Activated T-cell treated with anti-CD3 and anti-CD28 coated beads, Interleukin-2, amount 50 U/mL, for 24 hours (primary cell): ENCODE data around the gene KLHL9.
"Not testable (repeated sequence)": the region's sequence is repeated elsewhere in the genome, so short reads cannot be mapped to it uniquely, and the experiment has no call there.

Experiments
- DNase-seq: peaks from one replicate; pipeline ENCODE4 v3.0.0-alpha.2; 2020
- H3K27ac Mint-ChIP-seq: 2 replicates; pipeline ENCODE4 v1.8.0; 2020; ENCODE audit warnings: mild to moderate bottlenecking, mixed read lengths
- H3K27me3 Mint-ChIP-seq: 2 replicates; pipeline ENCODE4 v1.8.0; 2020; ENCODE audit warnings: mixed read lengths
- H3K36me3 Mint-ChIP-seq: 2 replicates; pipeline ENCODE4 v1.8.0; 2020; ENCODE audit warnings: low read depth, mixed read lengths
- H3K4me1 Mint-ChIP-seq: 2 replicates; pipeline ENCODE4 v1.8.0; 2020; ENCODE audit warnings: low read depth, mixed read lengths
- H3K4me3 Mint-ChIP-seq: 2 replicates; pipeline ENCODE4 v1.8.0; 2020; ENCODE audit warnings: mild to moderate bottlenecking, moderate library complexity, mixed read lengths
- H3K9me3 Mint-ChIP-seq: 2 replicates; pipeline ENCODE4 v1.8.0; 2020; ENCODE audit warnings: mixed read lengths

Gene KLHL9

GRCh38 chr9:21334701-21335632 is at the start of gene KLHL9:
Gene KLHL9 (minus strand): TSS chr9:21335404. CDS start chr9:21334859, 545 bp downstream.
- DNase-seq = peak; percentile 91
- peaks cover 55% of the 10 kb centered on the region for H3K4me1 Mint-ChIP-seq
- no peaks in the 10 kb centered on the region for H3K27me3 Mint-ChIP-seq
- H3K4me3 Mint-ChIP-seq = peak within 1 kb of the TSS; percentile 91
- H3K9me3 Mint-ChIP-seq = no peaks in the 10 kb centered on the region
- H3K36me3 Mint-ChIP-seq = peaks cover 48% of the 10 kb centered on the region
- H3K27ac Mint-ChIP-seq = peak within 1 kb of the TSS; percentile 97

- DNase-seq = no peak
Measured at GRCh38 chr9:21383627-21384026, 48.4 kb upstream of the KLHL9 start.

DNA sequence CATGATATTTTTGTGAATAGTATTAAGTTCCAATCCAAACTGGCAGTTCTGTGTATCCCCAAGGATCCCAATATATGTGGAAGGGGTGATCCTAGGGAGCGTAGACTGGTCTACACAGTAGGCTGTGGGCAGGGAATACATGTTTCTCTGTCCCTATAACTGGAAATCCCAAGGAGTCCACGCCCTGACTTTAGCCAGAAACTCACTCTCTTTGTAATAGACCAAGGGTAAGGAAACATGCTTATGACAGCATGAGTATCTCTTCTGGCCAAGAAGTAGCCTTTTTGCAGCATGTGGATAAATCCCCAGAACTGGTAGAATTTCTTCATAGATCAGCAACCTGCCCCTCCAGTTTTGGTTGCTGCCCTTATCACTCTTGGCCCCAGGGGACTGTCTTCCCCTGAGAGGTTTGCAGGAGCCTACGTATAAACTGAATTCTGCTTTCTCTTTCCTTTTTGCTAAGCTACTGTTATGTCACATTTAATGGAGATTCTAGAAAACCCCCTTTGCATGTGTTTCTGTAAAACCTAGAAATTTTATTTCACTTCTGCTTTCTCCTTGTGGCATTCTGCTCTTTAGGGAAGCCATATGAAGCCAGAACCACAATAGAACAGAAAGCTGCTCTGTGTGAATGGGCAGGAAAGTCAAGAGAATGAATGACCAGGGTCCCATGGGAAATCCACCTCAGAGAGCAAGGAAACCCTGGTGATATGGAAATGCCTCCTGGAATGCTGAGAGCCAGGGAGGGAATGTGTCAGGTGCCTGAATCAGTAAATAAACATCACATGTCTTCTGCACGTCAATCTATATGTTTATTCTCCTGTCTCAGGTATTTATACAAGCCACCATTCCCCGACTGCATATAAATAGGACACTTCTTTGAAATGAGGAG is 46.5 kb upstream of the KLHL9 start:
- DNase-seq = no peak
- Mint-ChIP-seq H3K27ac (no peak overlapping the region), H3K27me3 (peaks cover 56% of the 10 kb centered on the region), H3K4me1 (peaks cover 16% of the 10 kb centered on the region), H3K9me3 (no peaks in the 10 kb centered on the region), H3K4me3 (no peak overlapping the region), H3K36me3 (no peaks in the 10 kb centered on the region)

More at GRCh38 chr9:21383627-21384026, 48.4 kb upstream of the KLHL9 start:
- no peaks in the 10 kb centered on the region for H3K9me3 Mint-ChIP-seq
- no peak overlapping the region for H3K27ac Mint-ChIP-seq
- H3K4me1 Mint-ChIP-seq = peaks cover 16% of the 10 kb centered on the region
- no peak overlapping the region for H3K4me3 Mint-ChIP-seq
- H3K27me3 Mint-ChIP-seq = peaks cover 50% of the 10 kb centered on the region
- H3K36me3 Mint-ChIP-seq = no peaks in the 10 kb centered on the region

GRCh38 chr9:21371467-21371866 is 36.3 kb upstream of the KLHL9 start:
- H3K27ac Mint-ChIP-seq, H3K4me3 Mint-ChIP-seq, H3K9me3 Mint-ChIP-seq, H3K4me1 Mint-ChIP-seq, DNase-seq, H3K36me3 Mint-ChIP-seq: not testable (repeated sequence)
- H3K27me3 Mint-ChIP-seq = peaks cover 23% of the 10 kb centered on the region

GRCh38 chr9:21367957-21368356 is 32.8 kb upstream of the KLHL9 start, which contains the start of gene IFNA13:
Gene IFNA13 (minus strand): TSS chr9:21368057. CDS start chr9:21368010, 47 bp downstream.
- H3K36me3 Mint-ChIP-seq = no peaks in the 10 kb centered on the region
- H3K27ac Mint-ChIP-seq = no peak within 1 kb of the TSS
- no peak for DNase-seq
- H3K4me3 Mint-ChIP-seq = no peak within 1 kb of the TSS
- H3K27me3 Mint-ChIP-seq = peaks cover 39% of the 10 kb centered on the region
- H3K4me1 Mint-ChIP-seq = no peaks in the 10 kb centered on the region
- no peaks in the 10 kb centered on the region for H3K9me3 Mint-ChIP-seq

GRCh38 chr9:21367169-21367568 is 32.0 kb upstream of the KLHL9 start:
- not testable (repeated sequence) for DNase-seq
- peaks cover 42% of the 10 kb centered on the region for H3K27me3 Mint-ChIP-seq

DNA sequence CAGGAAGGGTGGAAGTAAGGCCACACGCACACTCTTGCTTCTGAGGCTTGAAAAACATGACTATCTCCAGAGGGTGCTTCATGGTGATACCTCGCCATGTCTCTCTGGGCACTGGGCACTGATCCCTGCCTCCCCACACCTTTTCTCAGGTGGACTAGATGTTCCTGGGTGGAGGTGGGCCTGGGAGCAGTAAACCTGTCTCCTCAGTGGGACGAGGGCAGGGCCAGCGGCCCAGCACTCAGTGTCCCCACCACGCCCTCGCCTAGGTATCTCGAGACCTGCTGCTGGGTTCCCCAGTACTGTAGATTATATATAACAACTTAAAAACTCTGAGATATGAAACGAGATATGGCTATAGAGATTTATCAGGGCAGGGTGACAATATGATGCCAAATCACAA is 27.1 kb upstream of the KLHL9 start:
- H3K36me3 Mint-ChIP-seq = no peaks in the 10 kb centered on the region
- peaks cover 36% of the 10 kb centered on the region for H3K27me3 Mint-ChIP-seq

More at GRCh38 chr9:21367169-21367568, 32.0 kb upstream of the KLHL9 start:
- H3K4me3 Mint-ChIP-seq, H3K27ac Mint-ChIP-seq, H3K9me3 Mint-ChIP-seq, H3K36me3 Mint-ChIP-seq, H3K4me1 Mint-ChIP-seq: not testable (repeated sequence)

GRCh38 chr9:21357479-21358460 is 22.6 kb upstream of the KLHL9 start:
- Mint-ChIP-seq H3K4me3 (peak overlapping the region; percentile 49), H3K4me1 (peaks cover 21% of the 10 kb centered on the region), H3K27ac (peak overlapping the region; percentile 79), H3K27me3 (peaks cover 26% of the 10 kb centered on the region), H3K36me3 (no peaks in the 10 kb centered on the region), H3K9me3 (peaks cover 10% of the 10 kb centered on the region)
- DNase-seq = no peak

More for the DNA sequence above, 27.1 kb upstream of the KLHL9 start:
- Mint-ChIP-seq H3K4me1 (peaks cover 16% of the 10 kb centered on the region), H3K9me3 (no peaks in the 10 kb centered on the region), H3K27ac (no peak overlapping the region), H3K4me3 (no peak overlapping the region)
- DNase-seq = no peak

DNA sequence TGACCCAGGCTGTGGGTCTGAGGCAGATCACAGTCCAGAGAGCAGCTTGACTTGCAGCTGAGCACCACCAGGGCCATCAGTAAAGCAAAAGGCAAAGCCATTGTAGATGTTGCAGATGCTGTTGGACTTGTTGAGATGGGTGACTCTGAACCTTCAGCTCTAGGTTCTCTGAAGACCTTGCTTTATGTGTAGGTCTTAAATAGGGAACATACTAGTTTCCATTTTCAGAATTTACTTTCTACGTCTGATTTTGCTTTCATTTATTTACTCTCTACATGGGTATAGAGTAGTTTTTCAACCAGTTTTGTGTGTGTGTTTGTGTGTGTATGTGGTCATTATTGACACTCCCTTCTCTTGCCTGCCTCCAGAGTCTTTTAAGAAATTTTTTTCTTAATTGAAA is 15.6 kb upstream of the KLHL9 start, which contains the start of gene IFNA6:
IFNA6 (minus strand) TSS at position 101 of the 400 bp plus-strand sequence; CDS start at position 101, 0 bp downstream.
- peaks cover 10% of the 10 kb centered on the region for H3K9me3 Mint-ChIP-seq
- no peak within 1 kb of the TSS for H3K27ac Mint-ChIP-seq
- H3K36me3 Mint-ChIP-seq = no peaks in the 10 kb centered on the region
- DNase-seq = no peak
- no peaks in the 10 kb centered on the region for H3K4me1 Mint-ChIP-seq
- H3K4me3 Mint-ChIP-seq = no peak within 1 kb of the TSS
- peaks cover 40% of the 10 kb centered on the region for H3K27me3 Mint-ChIP-seq

GRCh38 chr9:21348430-21348970 is 13.3 kb upstream of the KLHL9 start:
- Mint-ChIP-seq H3K4me3 (no peak overlapping the region), H3K9me3 (peaks cover under 1% of the 10 kb centered on the region), H3K27me3 (peaks cover 42% of the 10 kb centered on the region), H3K4me1 (no peaks in the 10 kb centered on the region), H3K27ac (no peak overlapping the region), H3K36me3 (no peaks in the 10 kb centered on the region)
- no peak for DNase-seq

GRCh38 chr9:21340735-21341134 is 5.5 kb upstream of the KLHL9 start:
- no peak for DNase-seq
- peaks cover 9% of the 10 kb centered on the region for H3K4me1 Mint-ChIP-seq
- H3K27me3 Mint-ChIP-seq = peaks cover 33% of the 10 kb centered on the region
- H3K36me3 Mint-ChIP-seq = no peaks in the 10 kb centered on the region
- H3K4me3 Mint-ChIP-seq = no peak overlapping the region
- peaks cover 2% of the 10 kb centered on the region for H3K9me3 Mint-ChIP-seq
- H3K27ac Mint-ChIP-seq = no peak overlapping the region

GRCh38 chr9:21336457-21336856 is 1.3 kb upstream of the KLHL9 start:
- no peak for DNase-seq
- H3K4me3 Mint-ChIP-seq = peak overlapping the region; percentile 91
- H3K36me3 Mint-ChIP-seq = peaks cover 35% of the 10 kb centered on the region
- H3K9me3 Mint-ChIP-seq = no peaks in the 10 kb centered on the region
- H3K27ac Mint-ChIP-seq = no peak overlapping the region
- H3K4me1 Mint-ChIP-seq = peaks cover 41% of the 10 kb centered on the region
- no peaks in the 10 kb centered on the region for H3K27me3 Mint-ChIP-seq

DNA sequence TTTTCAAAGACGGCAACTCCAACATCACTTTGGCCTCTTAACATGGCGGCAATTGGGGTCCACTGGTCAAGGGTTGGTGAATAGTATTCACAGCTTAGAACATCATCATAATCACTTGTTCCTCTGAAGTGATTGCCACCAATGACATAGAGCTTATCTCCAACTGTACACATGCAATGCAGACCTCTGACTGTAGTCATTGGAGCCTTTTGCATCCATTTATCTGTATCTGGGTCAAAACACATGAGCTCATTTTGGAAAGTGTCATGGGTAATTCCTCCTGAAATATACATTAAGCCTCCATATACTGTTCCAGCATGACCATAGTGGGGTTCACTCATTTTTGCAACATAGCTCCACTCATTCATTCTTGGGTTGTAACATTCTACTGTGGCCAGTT is 2.0 kb downstream of the KLHL9 start:
- Mint-ChIP-seq H3K27me3 (no peaks in the 10 kb centered on the region), H3K4me1 (peaks cover 65% of the 10 kb centered on the region), H3K27ac (peak overlapping the region; percentile 97)

More for the DNA sequence above, 2.0 kb downstream of the KLHL9 start:
- peak overlapping the region; percentile 91 for H3K4me3 Mint-ChIP-seq
- peaks cover 54% of the 10 kb centered on the region for H3K36me3 Mint-ChIP-seq
- no peak for DNase-seq
- H3K9me3 Mint-ChIP-seq = no peaks in the 10 kb centered on the region
